ENCODE results near the gene GRIA2. TPM values are rescaled to one million over a fixed set of nuclear protein-coding genes. Genes with fewer than 3 reads are reported as not detected.

The GRIA2 gene
- total RNA-seq, 1 donor from 2014 or later, result 12.0 TPM

GRCh38 chr4:157320092-157320491 is 99.6 kb downstream of the GRIA2 start:
- no peak for TF ChIP-seq CTCF (conservative IDR thresholded peaks at IDR 0.05)
- Mint-ChIP-seq H3K27me3 (no peaks in the 10 kb centered on the region), H3K36me3 (no peaks in the 10 kb centered on the region)

GRCh38 chr4:157327666-157328065 is 107.1 kb downstream of the GRIA2 start:
- DNase-seq (ENCODE audit: extremely low spot score, unreplicated experiment), result no peak
- no peaks in the 10 kb centered on the region for H3K36me3 Mint-ChIP-seq

More at GRCh38 chr4:157320092-157320491, 99.6 kb downstream of the GRIA2 start:
- Mint-ChIP-seq H3K4me3 (no peak overlapping the region), H3K4me1 (ENCODE audit: unreplicated experiment) (no peaks in the 10 kb centered on the region), H3K27ac (no peak overlapping the region), H3K9me3 (no peaks in the 10 kb centered on the region)
- no peak for DNase-seq (ENCODE audit: extremely low spot score, unreplicated experiment)

GRCh38 chr4:157357887-157358286 is 137.4 kb downstream of the GRIA2 start:
- H3K27me3 Mint-ChIP-seq, result no peaks in the 10 kb centered on the region
- no peak overlapping the region for H3K4me3 Mint-ChIP-seq
- no peaks in the 10 kb centered on the region for H3K4me1 Mint-ChIP-seq (ENCODE audit: unreplicated experiment)
- H3K9me3 Mint-ChIP-seq, result no peaks in the 10 kb centered on the region
- H3K36me3 Mint-ChIP-seq, result peaks cover 3% of the 10 kb centered on the region
- DNase-seq (ENCODE audit: extremely low spot score, unreplicated experiment), result no peak
- H3K27ac Mint-ChIP-seq, result no peak overlapping the region
- TF ChIP-seq CTCF (conservative IDR thresholded peaks at IDR 0.05), result no peak

More at GRCh38 chr4:157327666-157328065, 107.1 kb downstream of the GRIA2 start:
- no peak overlapping the region for H3K4me3 Mint-ChIP-seq
- no peak overlapping the region for H3K27ac Mint-ChIP-seq
- no peak for TF ChIP-seq CTCF (conservative IDR thresholded peaks at IDR 0.05)
- no peaks in the 10 kb centered on the region for H3K27me3 Mint-ChIP-seq
- no peaks in the 10 kb centered on the region for H3K9me3 Mint-ChIP-seq
- H3K4me1 Mint-ChIP-seq (ENCODE audit: unreplicated experiment), result no peaks in the 10 kb centered on the region

- H3K4me1 Mint-ChIP-seq (ENCODE audit: unreplicated experiment), result peaks cover 5% of the 10 kb centered on the region
- no peak for TF ChIP-seq CTCF (conservative IDR thresholded peaks at IDR 0.05)
These were observed 137.9 kb downstream of the GRIA2 start for GRCh38 chr4:157358439-157358838.

GRCh38 chr4:157358851-157359250 is 138.3 kb downstream of the GRIA2 start:
- no peaks in the 10 kb centered on the region for H3K9me3 Mint-ChIP-seq
- no peak overlapping the region for H3K27ac Mint-ChIP-seq
- DNase-seq (ENCODE audit: extremely low spot score, unreplicated experiment), result no peak
- no peaks in the 10 kb centered on the region for H3K27me3 Mint-ChIP-seq
- H3K36me3 Mint-ChIP-seq, result peaks cover 3% of the 10 kb centered on the region
- no peak for TF ChIP-seq CTCF (conservative IDR thresholded peaks at IDR 0.05)
- peaks cover 7% of the 10 kb centered on the region for H3K4me1 Mint-ChIP-seq (ENCODE audit: unreplicated experiment)
- no peak overlapping the region for H3K4me3 Mint-ChIP-seq

More at GRCh38 chr4:157358439-157358838, 137.9 kb downstream of the GRIA2 start:
- no peak overlapping the region for H3K4me3 Mint-ChIP-seq
- no peak for DNase-seq (ENCODE audit: extremely low spot score, unreplicated experiment)
- H3K9me3 Mint-ChIP-seq, result no peaks in the 10 kb centered on the region
- H3K27me3 Mint-ChIP-seq, result no peaks in the 10 kb centered on the region
- no peak overlapping the region for H3K27ac Mint-ChIP-seq
- peaks cover 3% of the 10 kb centered on the region for H3K36me3 Mint-ChIP-seq

- DNase-seq (ENCODE audit: extremely low spot score, unreplicated experiment), result no peak
- Mint-ChIP-seq H3K36me3 (peaks cover 3% of the 10 kb centered on the region), H3K4me3 (no peak overlapping the region)
These were observed 142.8 kb downstream of the GRIA2 start for GRCh38 chr4:157363360-157363759.

More at GRCh38 chr4:157363360-157363759, 142.8 kb downstream of the GRIA2 start:
- TF ChIP-seq CTCF (conservative IDR thresholded peaks at IDR 0.05), result no peak
- Mint-ChIP-seq H3K9me3 (no peaks in the 10 kb centered on the region), H3K27me3 (no peaks in the 10 kb centered on the region), H3K4me1 (ENCODE audit: unreplicated experiment) (peaks cover 7% of the 10 kb centered on the region), H3K27ac (no peak overlapping the region)
